ENCODE results near the gene SEMA4G. TPM values are rescaled to one million over a fixed set of nuclear protein-coding genes. Genes with fewer than 3 reads are reported as not detected.
"Not testable (repeated sequence)": the region's sequence is repeated elsewhere in the genome, so short reads cannot be mapped to it uniquely, and the experiment has no call there.

SEMA4G gene
- total RNA-seq, 1 donor from 2014 or later, result 5.0 TPM

GRCh38 chr10:100970914-100971811 is 1.9 kb downstream of the SEMA4G start:
- no peak for DNase-seq (ENCODE audit: low spot score)

DNA sequence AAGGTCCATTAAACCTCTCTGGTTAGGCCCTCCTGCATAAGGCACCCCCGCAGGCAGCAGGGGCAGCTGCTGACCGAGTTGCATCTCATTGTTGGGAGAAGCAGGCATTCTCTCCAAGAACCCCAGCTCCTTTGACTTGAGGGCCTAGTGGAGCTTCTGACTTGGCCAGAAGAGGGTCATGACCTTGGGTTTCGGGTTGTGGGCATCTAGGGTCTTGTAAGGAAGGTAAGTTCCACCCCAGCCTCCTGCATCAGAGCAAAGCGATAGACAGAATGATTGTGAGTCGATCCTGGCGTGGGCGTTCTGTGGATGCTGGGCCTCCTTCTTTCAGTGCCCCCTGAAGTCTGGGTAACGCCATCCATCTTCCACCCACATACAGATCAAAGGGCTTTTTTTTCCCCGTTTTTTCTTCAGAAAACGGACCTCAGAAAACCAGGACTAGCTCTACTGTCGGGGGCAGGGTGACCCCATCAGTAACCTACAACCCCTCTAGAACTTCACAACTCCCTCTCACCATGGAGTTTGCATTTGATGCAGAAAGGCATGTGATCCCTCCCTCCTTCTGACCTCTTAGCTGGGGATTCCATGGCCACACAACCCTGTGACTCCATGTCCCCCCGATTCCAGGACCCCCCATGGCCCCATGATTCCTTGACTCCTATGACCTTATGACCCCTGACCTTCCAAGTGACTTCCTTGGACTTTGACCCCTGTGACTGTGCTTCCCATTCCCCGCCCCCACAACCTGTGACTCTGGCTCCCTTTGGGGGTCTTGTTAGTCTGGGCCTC is 3.0 kb downstream of the SEMA4G start:
- DNase-seq (ENCODE audit: low spot score), result no peak

DNA sequence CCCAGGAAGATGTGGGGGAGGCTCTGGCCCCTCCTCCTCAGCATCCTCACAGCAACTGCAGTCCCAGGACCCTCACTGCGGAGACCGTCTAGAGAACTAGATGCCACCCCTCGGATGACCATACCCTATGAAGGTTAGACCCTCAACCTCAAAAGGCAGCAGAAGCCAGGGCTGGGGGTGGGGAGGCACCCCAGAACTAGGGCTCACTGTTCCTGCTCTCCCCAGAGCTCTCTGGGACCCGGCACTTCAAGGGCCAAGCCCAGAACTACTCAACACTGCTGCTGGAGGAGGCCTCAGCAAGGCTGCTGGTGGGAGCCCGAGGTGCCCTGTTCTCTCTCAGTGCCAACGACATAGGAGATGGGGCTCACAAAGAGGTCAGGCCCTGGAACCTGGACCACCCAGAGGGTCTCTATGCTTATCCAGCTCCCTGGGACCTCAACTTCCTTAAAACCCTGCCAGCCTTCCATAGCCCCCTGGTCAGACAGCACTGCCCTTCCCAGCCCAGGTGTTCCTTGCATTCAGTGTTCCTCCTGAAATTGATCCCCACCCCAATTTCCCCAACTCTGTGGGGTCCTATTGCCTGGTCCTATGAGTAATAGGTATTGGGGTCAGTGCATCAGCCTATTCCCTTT is 3.7 kb downstream of the SEMA4G start:
- no peak for DNase-seq (ENCODE audit: low spot score)

GRCh38 chr10:100975397-100975796 is 6.1 kb downstream of the SEMA4G start:
- not testable (repeated sequence) for DNase-seq (ENCODE audit: low spot score)

GRCh38 chr10:100976906-100977305 is 7.6 kb downstream of the SEMA4G start:
- no peak for DNase-seq (ENCODE audit: low spot score)

DNA sequence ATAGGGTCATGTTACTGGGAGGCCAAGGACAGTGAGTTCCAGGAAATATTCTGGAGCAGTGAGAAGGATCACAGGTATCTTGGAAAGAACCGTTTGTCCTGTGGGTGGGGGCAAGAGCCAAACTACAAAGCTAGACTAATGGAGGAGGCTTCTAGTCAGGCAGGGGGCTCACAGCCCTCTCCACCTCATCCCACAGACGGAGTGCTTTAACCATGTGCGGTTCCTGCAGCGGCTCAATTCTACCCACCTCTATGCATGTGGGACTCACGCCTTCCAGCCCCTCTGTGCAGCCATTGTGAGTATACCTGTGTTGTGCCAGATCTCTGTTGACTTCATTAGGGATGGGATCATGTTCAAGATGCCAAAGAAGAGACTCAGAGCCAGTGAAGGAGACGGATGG is 8.1 kb downstream of the SEMA4G start:
- DNase-seq (ENCODE audit: low spot score), result no peak

DNA sequence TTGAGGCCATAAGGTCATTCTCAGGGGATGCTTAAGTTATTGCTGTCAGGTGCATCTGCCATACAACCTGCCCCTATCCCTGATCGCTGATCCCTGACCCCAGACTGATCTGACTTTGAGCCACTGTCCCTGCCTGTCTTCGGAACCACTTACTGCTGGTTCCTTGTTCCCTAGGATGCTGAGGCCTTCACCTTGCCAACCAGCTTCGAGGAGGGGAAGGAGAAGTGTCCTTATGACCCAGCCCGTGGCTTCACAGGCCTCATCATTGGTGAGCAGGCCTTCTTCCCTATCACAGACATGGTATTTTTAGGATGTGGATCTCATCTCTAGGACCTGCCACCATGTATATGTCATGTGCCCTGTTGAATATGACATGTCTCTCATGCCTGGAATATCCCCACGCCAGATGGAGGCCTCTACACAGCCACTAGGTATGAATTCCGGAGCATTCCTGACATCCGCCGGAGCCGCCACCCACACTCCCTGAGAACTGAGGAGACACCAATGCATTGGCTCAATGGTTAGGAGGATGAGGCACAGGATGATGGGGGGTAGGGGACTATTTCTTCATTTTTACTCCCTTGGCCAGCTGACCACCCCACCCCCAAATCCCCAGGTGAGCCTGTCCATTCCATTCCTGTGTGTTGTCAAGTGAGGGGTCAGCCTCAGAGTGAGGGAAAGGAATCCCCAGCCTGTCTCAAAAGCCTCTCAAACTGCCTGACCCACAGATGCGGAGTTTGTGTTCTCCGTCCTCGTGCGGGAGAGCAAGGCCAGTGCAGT is 9.0 kb downstream of the SEMA4G start:
- DNase-seq (ENCODE audit: low spot score), result no peak

DNA sequence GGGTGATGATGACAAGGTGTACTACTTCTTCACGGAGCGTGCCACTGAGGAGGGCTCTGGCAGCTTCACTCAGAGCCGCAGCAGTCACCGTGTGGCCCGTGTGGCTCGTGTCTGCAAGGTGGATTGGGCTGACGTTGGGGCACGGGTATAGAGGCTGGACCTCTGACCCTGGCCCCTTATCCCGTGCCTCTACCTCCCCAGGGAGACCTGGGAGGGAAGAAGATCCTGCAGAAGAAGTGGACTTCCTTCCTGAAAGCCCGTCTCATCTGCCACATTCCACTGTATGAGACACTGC is 9.5 kb downstream of the SEMA4G start:
- no peak for DNase-seq (ENCODE audit: low spot score)

DNA sequence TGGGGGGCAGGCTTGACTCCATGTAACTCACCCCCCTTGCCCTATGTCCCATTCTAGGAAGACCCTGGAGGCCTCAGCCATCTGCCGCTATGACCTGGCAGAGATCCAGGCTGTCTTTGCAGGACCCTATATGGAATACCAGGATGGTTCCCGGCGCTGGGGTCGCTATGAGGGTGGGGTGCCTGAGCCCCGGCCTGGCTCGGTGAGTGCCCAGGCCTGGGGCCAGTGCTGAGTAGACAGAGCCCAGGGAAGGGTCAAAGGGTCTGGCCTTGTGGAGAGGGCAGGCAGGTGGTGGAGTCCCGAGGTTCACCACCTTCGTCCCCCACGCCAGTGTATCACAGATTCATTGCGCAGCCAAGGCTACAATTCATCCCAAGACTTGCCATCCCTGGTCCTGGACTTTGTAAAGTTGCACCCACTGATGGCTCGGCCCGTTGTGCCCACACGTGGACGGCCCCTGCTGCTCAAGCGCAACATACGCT is 10.5 kb downstream of the SEMA4G start:
- DNase-seq (ENCODE audit: low spot score), result no peak

- DNase-seq (ENCODE audit: low spot score), result no peak
Observed at GRCh38 chr10:100980311-100980710, 11.0 kb downstream of the SEMA4G start.

GRCh38 chr10:100980711-100981110 is 11.4 kb downstream of the SEMA4G start:
- no peak for DNase-seq (ENCODE audit: low spot score)

GRCh38 chr10:100981178-100981772 is 12.0 kb downstream of the SEMA4G start:
- no peak for DNase-seq (ENCODE audit: low spot score)

DNA sequence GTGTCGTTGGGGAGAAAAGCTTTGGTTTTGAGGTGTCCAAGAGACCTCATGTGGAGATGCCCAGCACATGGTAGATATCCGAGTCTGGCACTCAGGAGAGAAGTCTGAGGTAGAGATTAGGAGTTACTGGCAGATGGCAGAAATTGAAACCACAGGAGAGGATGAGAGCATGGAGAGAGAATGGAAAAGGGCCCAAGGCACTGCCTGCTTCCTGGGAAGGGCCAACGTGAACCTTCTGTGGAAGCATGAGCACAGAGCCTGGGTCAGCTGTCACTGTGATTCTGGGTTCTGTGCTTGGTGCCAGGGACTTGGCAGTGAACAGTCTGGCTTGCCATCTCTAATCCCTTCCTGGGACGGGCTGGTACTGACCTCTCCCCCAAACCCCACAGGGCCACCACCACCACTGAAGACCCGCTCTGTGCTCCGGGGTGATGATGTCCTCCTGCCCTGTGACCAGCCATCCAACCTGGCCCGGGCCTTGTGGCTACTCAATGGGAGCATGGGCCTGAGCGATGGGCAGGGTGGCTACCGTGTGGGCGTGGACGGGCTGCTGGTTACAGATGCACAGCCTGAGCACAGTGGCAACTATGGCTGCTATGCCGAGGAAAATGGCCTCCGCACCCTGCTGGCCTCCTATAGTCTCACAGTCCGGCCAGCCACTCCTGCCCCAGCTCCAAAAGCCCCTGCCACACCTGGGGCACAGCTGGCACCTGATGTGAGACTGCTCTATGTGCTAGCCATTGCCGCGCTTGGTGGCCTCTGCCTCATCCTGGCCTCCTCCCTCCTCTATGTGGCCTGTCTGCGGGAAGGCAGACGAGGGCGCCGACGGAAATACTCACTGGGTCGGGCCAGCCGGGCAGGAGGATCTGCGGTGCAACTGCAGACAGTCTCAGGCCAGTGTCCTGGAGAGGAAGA is 13.9 kb downstream of the SEMA4G start:
- DNase-seq (ENCODE audit: low spot score), result no peak

- DNase-seq (ENCODE audit: low spot score), result peak; percentile 23
Observed at GRCh38 chr10:100983868-100984671, 14.8 kb downstream of the SEMA4G start.

DNA sequence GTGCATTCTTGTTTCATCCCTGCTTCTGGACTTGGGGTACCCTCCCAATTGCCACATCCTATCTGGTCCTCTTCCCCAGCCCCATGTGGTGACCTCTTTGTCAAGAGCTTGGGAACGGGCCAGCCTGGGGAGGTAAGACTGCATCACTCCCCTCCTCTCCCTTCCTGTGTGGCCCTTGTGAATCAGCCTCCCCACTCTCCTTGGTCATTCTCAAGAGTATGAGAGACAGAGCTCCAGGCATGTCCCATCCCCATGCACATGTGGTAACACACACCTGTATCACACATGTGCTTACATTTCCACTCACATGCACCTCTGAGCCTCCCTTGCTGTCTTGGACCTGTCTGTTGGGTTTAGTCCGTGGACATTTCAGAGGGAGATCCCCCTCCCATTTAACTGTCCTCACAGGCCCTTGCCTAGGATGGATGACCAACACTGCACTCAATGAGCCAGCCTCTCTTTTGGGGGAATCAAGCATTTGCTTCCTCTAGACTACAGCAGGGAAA is 15.4 kb downstream of the SEMA4G start:
- DNase-seq (ENCODE audit: low spot score), result no peak

GRCh38 chr10:100985336-100985735 is 16.0 kb downstream of the SEMA4G start:
- no peak for DNase-seq (ENCODE audit: low spot score)

DNA sequence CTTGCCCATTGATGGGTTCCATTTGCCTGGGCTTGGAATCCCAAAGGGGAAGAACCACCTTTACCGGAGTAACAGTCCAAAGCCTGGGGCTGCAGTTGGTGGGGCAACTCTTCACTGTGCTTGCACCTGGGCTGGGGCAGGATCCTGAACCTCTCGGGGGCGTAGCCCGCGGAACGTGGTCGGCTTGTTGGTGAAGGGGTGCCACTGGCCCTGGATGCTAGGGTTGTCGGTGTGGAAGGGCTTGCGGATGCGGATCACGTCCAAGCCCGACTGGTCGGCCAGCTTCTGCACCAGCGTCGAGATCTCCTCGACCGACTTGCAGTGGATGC is 17.3 kb downstream of the SEMA4G start:
- no peak for DNase-seq (ENCODE audit: low spot score)

GRCh38 chr10:100986952-100987684 is 17.8 kb downstream of the SEMA4G start, which contains the start of the genes MRPL43 and TWNK:
MRPL43 (minus strand) TSS chr10:100987497; CDS start chr10:100987443, 54 bp downstream.
TWNK (plus strand) TSS chr10:100987543; CDS start chr10:100988211, 668 bp downstream.
- DNase-seq (ENCODE audit: low spot score), result peak; percentile 87

All from ureter (tissue), 1 donor.